Choroid plexus epithelial cell (primary cell): ENCODE measurements around the gene ESPN.
A peak's percentile ranks its signal among the peaks of the same experiment; 100 is the strongest.
"Not testable (repeated sequence)": the region's sequence is repeated elsewhere in the genome, so short reads cannot be mapped to it uniquely, and the experiment has no call there.

Experiments used
- DNase-seq: peaks from one replicate; pipeline ENCODE4 v3.0.0-alpha.2; 2010; ENCODE audit warnings: low read depth
- H3K4me3 ChIP-seq: 2 replicates; pipeline ENCODE4 v1.5.1; 2011; ENCODE audit warnings: low read depth, mild to moderate bottlenecking, control low read depth, low read length, moderate library complexity
- CTCF ChIP-seq: conservative IDR thresholded peaks from 2 replicates; pipeline ENCODE4 v1.5.1; 2011; ENCODE audit warnings: low read depth, mild to moderate bottlenecking, control low read depth, inconsistent platforms, low read length, moderate library complexity

The ESPN gene

GRCh38 chr1:6454856-6455751 lies 30.5 kb downstream of the ESPN start:
- no peak for DNase-seq
- no peak overlapping the region for H3K4me3 ChIP-seq
- no peak for TF ChIP-seq CTCF

- H3K4me3 ChIP-seq, DNase-seq: not testable (repeated sequence)
Observed at GRCh38 chr1:6455752-6456520, 31.4 kb downstream of the ESPN start.

- DNase-seq: no peak
- no peak for TF ChIP-seq CTCF
- H3K4me3 ChIP-seq: no peak overlapping the region
Observed at GRCh38 chr1:6456800-6457466, 32.4 kb downstream of the ESPN start.

- no peak overlapping the region for H3K4me3 ChIP-seq
- TF ChIP-seq CTCF: no peak
- DNase-seq: no peak
Observed at GRCh38 chr1:6459850-6460265, 35.3 kb downstream of the ESPN start.

- no peak for TF ChIP-seq CTCF
- peak; percentile 24 for DNase-seq
- peak overlapping the region; percentile 31 for H3K4me3 ChIP-seq
Observed at GRCh38 chr1:6460301-6461050, 35.9 kb downstream of the ESPN start.

- H3K4me3 ChIP-seq: peak overlapping the region; percentile 31
- no peak for DNase-seq
- TF ChIP-seq CTCF: no peak
Observed at GRCh38 chr1:6461051-6461530, 36.5 kb downstream of the ESPN start.
